Caco-2 (cell line): ENCODE measurements around the gene CACNA1C. TPM values are rescaled to one million over a fixed set of nuclear protein-coding genes. Genes with fewer than 3 reads are reported as not detected.

Experiments used
- BruUV-seq: library from RNA; stranded (reverse); fragments of 400-500 nt; replicated peaks from 2 replicates; lab custom pipeline; 2021; lab: Mats Ljungman, UMichigan
- CTCF ChIA-PET: fragments of 300-600 bp; sonication (Branson Sonifier 250); formaldehyde crosslinking; loops from one replicate; lab custom pipeline; 2022; ENCODE audit warnings: antibody characterized with exemption; lab: Charles Lee
- POLR2A ChIA-PET: fragments of 300-600 bp; sonication (Branson Sonifier 250); formaldehyde crosslinking; loops from one replicate; lab custom pipeline; 2022; ENCODE audit warnings: antibody characterized with exemption; lab: Charles Lee
- DNase-seq, 2 experiments: peaks; one replicate each; pipeline versions ENCODE4 v3.0.0 to v3.0.0-alpha.2; 2020 to 2022
- H3K27me3 ChIP-seq: replicated peaks from 2 replicates; pipeline ENCODE4 v1.6.0; 2011; ENCODE audit warnings: low read length; ENCODE audit not compliant: control insufficient read depth, insufficient read depth
- H3K36me3 ChIP-seq: 2 replicates; pipeline ENCODE4 v1.5.1; 2011; ENCODE audit warnings: low read length; ENCODE audit not compliant: control insufficient read depth, insufficient read depth
- H3K4me1 ChIP-seq: fragments of 250-450 bp; sonication (Bioruptor Pico); 2 replicates; pipeline ENCODE4 v1.5.1; 2020; ENCODE audit warnings: mild to moderate bottlenecking
- H3K4me3 ChIP-seq: 2 replicates; pipeline ENCODE4 v1.5.1; 2011; ENCODE audit warnings: low read depth, mild to moderate bottlenecking, control low read depth, low read length
- H3K9me3 ChIP-seq: fragments of 250-450 bp; sonication (Bioruptor Pico); 2 replicates; pipeline ENCODE4 v1.5.1; 2020; ENCODE audit warnings: mild to moderate bottlenecking, moderate library complexity
- H3K27ac Mint-ChIP-seq: one replicate; pipeline ENCODE4 v1.8.0; 2022; ENCODE audit warnings: mixed read lengths; ENCODE audit not compliant: unreplicated experiment
- H3K27me3 Mint-ChIP-seq: one replicate; pipeline ENCODE4 v1.8.0; 2022; ENCODE audit warnings: mixed read lengths; ENCODE audit not compliant: insufficient read depth, unreplicated experiment
- H3K36me3 Mint-ChIP-seq: one replicate; pipeline ENCODE4 v1.8.0; 2022; ENCODE audit warnings: mild to moderate bottlenecking, mixed read lengths; ENCODE audit not compliant: insufficient read depth, unreplicated experiment
- H3K4me1 Mint-ChIP-seq: one replicate; pipeline ENCODE4 v1.8.0; 2022; ENCODE audit warnings: low read depth, mixed read lengths; ENCODE audit not compliant: unreplicated experiment
- H3K4me3 Mint-ChIP-seq: one replicate; pipeline ENCODE4 v1.8.0; 2022; ENCODE audit warnings: mild to moderate bottlenecking, moderate library complexity, mixed read lengths; ENCODE audit not compliant: unreplicated experiment
- H3K9me3 Mint-ChIP-seq: one replicate; pipeline ENCODE4 v1.8.0; 2022; ENCODE audit warnings: mixed read lengths; ENCODE audit not compliant: unreplicated experiment
- intact Hi-C: fragments of 100-400 bp; cut with micrococcal nuclease; formaldehyde crosslinking; loops from one replicate; pipeline ENCODE4 v1.10.0; 2022; ENCODE audit not compliant: unreplicated experiment
- total RNA-seq: library from RNA; stranded (reverse); gene quantifications from 2 replicates; pipeline ENCODE4 v1.2.3, GENCODE V29; 2022
- TF ChIP-seq, protein P1 (sequence below), 2 experiments: fragments of 200-600 bp in 1 of 2; IDR thresholded peaks; 1 replicate in 1 of 2; 2 replicates in 1 of 2; pipeline versions ENCODE4 v1.5.1 to v1.8.0; 2011 to 2022; ENCODE audit warnings: antibody characterized with exemption in 1 of 2, control low read depth in 1 of 2, inconsistent platforms in 1 of 2, low read depth in 1 of 2, low read length in 1 of 2, mild to moderate bottlenecking in 1 of 2, moderate library complexity in 1 of 2; ENCODE audit not compliant: insufficient read depth in 1 of 2, severe bottlenecking in 1 of 2, unreplicated experiment in 1 of 2

CACNA1C gene
- total RNA-seq, 1 experiment from 2014 or later: not detected

DNA sequence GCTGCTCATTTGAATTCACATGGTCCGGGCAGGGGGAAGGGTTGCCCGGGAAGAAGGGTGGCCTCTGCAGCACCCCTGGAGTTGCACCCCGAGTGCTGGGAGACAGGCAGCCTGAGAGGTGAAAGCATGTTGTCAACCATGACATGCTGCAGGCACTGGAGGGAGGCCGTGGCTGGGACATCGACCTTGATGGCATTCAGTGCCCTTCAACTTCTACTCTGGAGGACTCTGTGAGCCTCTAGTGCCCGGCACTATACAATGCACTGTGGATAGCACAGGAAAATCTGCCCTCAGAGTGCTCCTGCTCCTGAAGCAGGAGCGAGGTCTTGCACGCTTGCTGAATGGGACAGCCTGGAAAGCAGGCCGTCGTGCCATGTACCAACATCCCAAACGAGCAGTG is 382.7 kb downstream of the CACNA1C start:
- CTCF ChIA-PET: no interaction called here
- POLR2A ChIA-PET: no interaction called here
- H3K9me3 ChIP-seq: no peaks in the 10 kb centered on the region
- peaks cover 27% of the 10 kb centered on the region for H3K27me3 Mint-ChIP-seq
- H3K4me1 ChIP-seq: no peaks in the 10 kb centered on the region
- no peaks in the 10 kb centered on the region for H3K4me1 Mint-ChIP-seq
- peaks cover 4% of the 10 kb centered on the region; the same call in 1 of the 2 replicates for H3K27me3 ChIP-seq
- no peak overlapping the region for H3K4me3 ChIP-seq
- no peak overlapping the region for H3K4me3 Mint-ChIP-seq
- H3K36me3 ChIP-seq: no peaks in the 10 kb centered on the region
- DNase-seq: no peak
- H3K36me3 Mint-ChIP-seq: no peaks in the 10 kb centered on the region
- TF ChIP-seq, protein P1, sequence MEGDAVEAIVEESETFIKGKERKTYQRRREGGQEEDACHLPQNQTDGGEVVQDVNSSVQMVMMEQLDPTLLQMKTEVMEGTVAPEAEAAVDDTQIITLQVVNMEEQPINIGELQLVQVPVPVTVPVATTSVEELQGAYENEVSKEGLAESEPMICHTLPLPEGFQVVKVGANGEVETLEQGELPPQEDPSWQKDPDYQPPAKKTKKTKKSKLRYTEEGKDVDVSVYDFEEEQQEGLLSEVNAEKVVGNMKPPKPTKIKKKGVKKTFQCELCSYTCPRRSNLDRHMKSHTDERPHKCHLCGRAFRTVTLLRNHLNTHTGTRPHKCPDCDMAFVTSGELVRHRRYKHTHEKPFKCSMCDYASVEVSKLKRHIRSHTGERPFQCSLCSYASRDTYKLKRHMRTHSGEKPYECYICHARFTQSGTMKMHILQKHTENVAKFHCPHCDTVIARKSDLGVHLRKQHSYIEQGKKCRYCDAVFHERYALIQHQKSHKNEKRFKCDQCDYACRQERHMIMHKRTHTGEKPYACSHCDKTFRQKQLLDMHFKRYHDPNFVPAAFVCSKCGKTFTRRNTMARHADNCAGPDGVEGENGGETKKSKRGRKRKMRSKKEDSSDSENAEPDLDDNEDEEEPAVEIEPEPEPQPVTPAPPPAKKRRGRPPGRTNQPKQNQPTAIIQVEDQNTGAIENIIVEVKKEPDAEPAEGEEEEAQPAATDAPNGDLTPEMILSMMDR (IDR thresholded peaks at IDR 0.05; ENCODE audit: insufficient read depth in 1 of 2, low read depth in 1 of 2, low read length in 1 of 2, severe bottlenecking in 1 of 2, unreplicated experiment in 1 of 2): no peak
- no peak overlapping the region for H3K27ac Mint-ChIP-seq
- H3K9me3 Mint-ChIP-seq: peaks cover 12% of the 10 kb centered on the region
- no TSS peak for BruUV-seq
- intact Hi-C loops: no loop called here

DNA sequence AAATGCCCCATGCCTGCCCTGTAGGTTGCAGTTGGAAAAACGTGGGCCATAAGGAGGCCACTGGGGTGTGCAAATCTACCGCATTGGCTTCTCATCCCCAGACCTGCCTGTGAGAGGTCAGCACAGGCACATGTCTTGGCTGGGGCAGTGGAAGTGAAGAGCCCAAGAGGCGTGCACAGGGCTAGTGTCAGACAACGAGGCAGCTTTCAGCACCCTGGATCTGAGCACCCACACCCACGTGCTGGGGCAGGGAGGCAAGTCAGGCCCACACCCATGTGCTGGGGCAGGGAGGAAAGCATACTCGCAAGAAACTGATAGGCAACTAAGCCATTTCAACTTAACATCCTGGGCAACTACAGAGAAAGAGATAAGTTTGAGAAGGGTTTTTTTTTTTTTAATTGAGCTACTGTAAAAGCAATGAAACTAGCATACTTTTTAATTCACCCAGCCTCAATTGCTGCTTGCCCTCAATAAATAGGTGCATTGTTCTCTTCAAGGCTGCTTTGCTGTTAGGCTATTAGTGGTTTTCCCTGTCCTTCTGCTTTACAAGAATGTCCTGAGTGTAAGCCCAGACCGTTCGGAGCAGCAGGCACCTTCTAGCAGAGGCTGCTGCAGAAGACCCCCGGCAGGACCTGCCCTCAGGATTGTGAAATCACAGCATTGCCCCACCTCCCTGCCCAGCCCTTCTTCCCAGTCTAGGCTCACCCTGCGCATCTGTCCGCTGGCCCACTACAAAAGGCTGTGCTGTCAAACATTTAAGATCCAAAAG is 386.7 kb downstream of the CACNA1C start:
- Mint-ChIP-seq H3K4me1 (no peaks in the 10 kb centered on the region), H3K27me3 (peaks cover 26% of the 10 kb centered on the region), H3K9me3 (peaks cover 12% of the 10 kb centered on the region), H3K27ac (no peak overlapping the region), H3K36me3 (no peaks in the 10 kb centered on the region), H3K4me3 (no peak overlapping the region)
- Histone ChIP-seq H3K27me3 (0 out of 2 replicates have a peak, but pooled peaks cover 1% of the 10 kb centered on the region), H3K36me3 (no peaks in the 10 kb centered on the region), H3K4me1 (no peaks in the 10 kb centered on the region), H3K9me3 (no peaks in the 10 kb centered on the region), H3K4me3 (no peak overlapping the region)
- BruUV-seq: no TSS peak
- ChIA-PET POLR2A (no interaction called here), CTCF (no interaction called here)
- intact Hi-C loops: no loop called here
- no peak for DNase-seq
- TF ChIP-seq, protein P1 (IDR thresholded peaks at IDR 0.05; ENCODE audit: insufficient read depth in 1 of 2, low read depth in 1 of 2, low read length in 1 of 2, severe bottlenecking in 1 of 2, unreplicated experiment in 1 of 2): no peak

DNA sequence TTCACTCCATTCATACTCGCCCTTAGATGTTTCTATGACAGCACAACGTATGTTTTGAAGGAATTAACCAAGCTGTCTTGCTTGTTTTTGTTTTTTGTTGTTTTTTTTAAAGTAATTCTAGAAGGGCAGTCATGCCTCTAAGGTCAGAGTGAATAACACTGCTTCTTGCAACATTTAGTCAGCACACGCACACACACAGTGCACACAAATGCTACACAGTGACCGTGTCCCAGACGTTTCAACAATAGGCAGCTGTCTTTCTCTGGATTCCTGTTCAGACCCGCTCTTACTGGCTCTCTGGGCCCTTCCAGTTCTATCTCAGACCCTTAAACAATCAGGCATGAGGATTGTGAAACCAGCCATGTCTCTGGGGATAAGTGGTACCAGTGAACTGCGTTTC is 391.0 kb downstream of the CACNA1C start:
- H3K4me3 ChIP-seq: no peak overlapping the region
- BruUV-seq: no TSS peak
- Mint-ChIP-seq H3K4me1 (no peaks in the 10 kb centered on the region), H3K27me3 (peaks cover 28% of the 10 kb centered on the region), H3K9me3 (no peaks in the 10 kb centered on the region), H3K27ac (no peak overlapping the region), H3K4me3 (no peak overlapping the region), H3K36me3 (no peaks in the 10 kb centered on the region)
- no peaks in the 10 kb centered on the region for H3K4me1 ChIP-seq
- H3K9me3 ChIP-seq: no peaks in the 10 kb centered on the region
- no peaks in the 10 kb centered on the region for H3K36me3 ChIP-seq
- DNase-seq: no peak
- H3K27me3 ChIP-seq: peaks cover 1% of the 10 kb centered on the region; the same call in 1 of the 2 replicates
- ChIA-PET POLR2A (no interaction called here), CTCF (interaction anchor here (0.6 kb wide), 1 partner anchor 50 kb away, joined by 7 read pairs; no protein-coding TSS in a partner anchor)
- TF ChIP-seq, protein P1 (IDR thresholded peaks at IDR 0.05; ENCODE audit: insufficient read depth in 1 of 2, low read depth in 1 of 2, low read length in 1 of 2, severe bottlenecking in 1 of 2, unreplicated experiment in 1 of 2): no peak
- intact Hi-C loops: no loop called here
